HG03045 (cell line): ENCODE results near the gene FITM2.

Experiments used
- ATAC-seq: cut with Tn5 transposase; IDR thresholded peaks from one replicate; pipeline ENCODE4 v1.9.1; 2021; ENCODE audit warnings: mild to moderate bottlenecking, moderate library complexity; ENCODE audit not compliant: unreplicated experiment

Gene FITM2

GRCh38 chr20:44287272-44288097 is 23.5 kb downstream of the FITM2 start:
- ATAC-seq = no peak

DNA sequence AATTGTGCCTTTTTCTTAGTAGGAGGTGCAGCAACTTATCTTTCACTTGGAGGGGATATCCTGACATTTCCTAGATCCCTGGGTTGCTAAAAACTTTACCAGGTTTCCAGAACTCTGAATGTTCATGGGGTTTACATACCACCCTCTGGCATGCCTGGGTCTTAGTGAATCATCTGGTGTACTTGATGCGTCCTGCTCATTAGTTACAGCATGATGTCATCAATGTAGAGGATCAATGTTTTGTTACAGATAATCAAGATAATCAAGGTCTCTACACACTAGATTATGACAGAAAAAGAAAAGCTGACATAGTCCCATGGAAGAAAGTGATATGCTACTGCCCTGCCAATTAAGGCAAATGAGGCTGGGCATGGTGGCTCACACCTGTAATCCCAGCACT is 27.0 kb downstream of the FITM2 start:
- ATAC-seq = no peak

- no peak for ATAC-seq
Measured at GRCh38 chr20:44282192-44282591, 28.8 kb downstream of the FITM2 start.

DNA sequence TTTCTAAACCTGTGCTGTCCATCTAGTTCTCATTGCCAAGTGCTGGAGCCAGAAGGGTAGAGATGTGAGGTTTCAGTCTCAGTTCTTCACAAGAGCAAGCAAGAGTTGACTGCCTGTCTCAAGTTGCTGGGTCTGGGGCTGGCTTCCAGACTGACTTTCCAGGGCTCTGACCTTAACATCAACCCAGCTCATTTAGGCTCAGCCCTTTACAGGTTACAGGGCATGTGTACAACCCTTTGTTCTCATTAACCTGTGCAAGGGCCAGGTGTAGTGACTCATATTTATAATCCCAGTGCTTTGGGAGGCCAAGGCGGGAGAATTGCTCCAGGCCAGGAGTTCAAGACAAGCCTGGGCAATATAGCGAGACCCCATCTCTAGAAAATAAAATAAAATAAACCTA is 30.6 kb downstream of the FITM2 start:
- ATAC-seq = no peak

DNA sequence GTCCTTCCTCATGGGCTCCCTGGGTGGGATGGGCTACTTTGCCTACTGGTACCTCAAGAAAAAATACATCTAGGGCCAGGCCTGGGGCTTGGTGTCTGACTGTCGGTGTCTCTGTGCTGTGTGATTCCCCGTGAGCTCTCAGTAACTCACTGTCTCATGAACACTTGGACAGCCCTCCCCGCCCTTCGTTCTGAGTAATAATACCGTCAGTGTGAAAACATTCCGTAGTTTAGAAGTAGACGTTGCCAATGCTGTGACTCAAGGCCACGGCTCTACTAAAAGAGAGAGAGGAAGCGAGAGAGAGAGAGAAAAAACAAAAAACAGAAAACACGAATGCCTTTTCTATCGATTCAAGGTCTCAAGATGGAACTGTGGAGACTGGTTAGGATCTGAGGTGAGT is 31.8 kb downstream of the FITM2 start:
- ATAC-seq = no peak

DNA sequence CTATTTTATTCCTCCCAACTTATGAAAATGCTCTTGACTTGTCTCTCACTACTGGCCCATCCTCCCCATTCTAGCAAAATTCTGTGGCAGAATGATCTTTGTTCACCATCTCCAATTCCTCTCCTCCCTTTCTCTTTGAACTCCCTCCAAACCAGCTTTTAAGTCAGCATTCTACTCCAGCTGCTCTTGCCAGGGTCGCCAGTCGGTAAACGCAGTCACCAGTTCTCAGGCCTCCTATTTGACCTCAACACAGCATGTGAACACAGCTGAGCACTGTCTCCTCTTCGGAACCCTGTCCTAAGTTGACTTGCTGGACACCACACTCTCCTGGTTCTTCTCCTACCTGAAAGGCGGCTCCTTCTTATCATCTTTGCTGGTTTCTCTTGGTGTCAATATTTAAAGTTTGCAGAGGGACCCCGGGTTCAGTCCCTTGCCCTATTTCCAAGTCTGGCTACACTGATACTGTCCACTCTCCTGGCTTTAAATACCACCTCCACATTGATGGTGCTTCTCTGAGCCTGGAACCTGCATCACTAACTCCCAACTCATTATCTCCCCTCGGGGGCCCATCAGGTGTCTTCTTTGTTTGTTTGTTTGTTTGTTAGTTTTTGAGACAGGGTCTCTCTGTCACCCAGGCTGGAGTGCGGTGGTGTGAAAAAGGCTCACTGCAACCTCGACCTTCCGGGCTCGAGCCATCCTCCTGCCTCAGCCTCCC is 36.5 kb downstream of the FITM2 start:
- ATAC-seq = no peak

DNA sequence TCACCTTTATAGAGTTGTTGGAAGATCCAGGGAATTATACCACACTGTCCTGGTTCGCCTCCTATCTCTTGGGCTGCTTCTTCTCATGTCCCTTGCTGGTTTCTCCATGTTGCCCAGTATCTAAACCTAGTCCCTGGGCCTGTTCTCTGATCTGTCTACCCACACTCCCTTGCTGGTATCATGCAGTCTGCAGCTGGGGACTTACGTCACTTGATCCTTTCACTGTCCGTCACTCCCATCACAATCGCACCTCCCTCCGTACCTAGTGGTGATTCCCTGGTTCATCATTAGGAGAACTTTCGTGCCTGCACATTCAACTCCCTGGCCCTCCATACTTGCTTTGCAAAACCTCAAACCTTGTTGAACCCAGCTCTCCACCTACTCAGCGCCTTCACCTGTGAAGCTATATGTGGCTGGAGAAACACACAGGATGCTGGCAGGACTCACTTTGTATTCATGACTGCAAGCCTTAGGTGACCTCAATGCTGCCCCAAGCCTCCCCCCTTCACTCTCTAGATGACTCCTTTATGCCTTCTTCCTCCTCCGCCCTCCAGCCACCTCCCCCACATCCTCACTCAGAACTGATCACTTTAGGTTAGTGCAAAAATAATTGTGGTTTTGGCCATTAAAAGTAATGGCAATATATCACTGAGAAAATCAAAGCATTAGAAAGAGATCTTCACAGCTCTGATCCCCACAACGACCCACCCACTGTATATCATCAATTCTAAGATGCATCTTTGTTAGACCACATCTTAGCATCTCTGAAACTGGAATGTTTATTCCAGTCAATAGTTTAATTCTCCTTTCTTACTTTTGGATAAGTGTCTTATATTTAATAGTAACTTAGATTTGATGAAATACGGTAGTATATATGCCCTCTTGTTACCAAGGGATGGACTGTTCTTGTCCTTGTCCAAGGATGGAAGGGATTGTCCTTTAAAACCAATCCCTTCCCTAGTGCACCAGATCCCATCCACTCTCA is 37.5 kb downstream of the FITM2 start:
- ATAC-seq = no peak

DNA sequence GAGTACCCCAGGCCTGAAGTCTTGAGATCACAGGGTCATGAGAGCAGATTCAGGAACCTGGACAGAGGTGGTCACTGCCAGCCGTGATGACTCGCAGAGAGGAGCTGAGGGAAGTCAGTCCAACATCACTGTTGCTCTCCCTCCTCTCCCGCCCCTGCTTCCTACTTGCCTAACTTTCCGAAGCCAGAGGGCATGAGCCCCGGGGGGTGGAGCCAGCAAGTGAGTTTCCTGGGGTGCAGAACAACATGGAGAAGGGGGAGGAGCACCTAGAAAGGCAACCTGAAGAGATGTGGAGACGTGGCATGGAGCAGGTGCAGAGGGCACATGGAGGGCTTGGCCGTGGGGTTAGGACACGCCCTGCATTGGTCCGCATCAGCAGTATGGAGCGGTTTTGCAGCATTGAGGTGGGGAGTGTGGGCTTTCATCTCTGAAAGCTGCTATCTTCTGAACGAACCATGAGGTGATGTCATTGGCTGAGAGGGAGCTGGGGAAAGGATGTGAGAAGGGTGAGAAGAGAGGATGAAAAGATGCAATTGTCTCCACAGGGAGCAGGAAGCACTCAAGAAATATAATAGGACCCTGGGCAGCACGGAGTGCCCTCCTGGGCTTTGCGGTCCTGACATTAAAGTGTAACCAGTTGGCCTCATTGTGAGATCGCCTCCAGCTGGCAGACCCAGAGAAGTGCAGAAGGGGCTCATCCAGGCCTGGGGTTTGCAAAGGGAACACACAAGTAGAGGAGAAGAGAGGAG is 38.9 kb downstream of the FITM2 start:
- no peak for ATAC-seq

DNA sequence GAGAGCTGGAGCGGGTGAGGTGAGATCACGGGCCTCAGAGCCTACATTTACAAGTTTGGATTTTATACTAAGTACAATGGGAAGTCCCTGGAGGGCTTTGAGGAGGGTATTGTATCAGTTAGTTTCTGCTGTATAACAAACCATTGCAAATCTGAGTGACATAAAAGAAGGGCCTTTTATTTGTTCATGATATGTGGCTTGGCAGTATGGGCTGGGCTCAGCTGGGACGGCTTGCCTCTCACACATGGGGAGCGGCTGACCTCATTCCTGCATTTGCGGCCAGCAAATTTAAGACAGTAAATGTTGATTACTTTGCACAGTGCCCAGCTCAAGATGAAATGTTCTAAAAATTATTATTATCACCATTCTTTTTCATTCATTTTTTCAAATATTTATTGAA is 42.2 kb downstream of the FITM2 start:
- ATAC-seq = no peak

GRCh38 chr20:44264287-44264686 is 46.7 kb downstream of the FITM2 start:
- ATAC-seq = no peak

DNA sequence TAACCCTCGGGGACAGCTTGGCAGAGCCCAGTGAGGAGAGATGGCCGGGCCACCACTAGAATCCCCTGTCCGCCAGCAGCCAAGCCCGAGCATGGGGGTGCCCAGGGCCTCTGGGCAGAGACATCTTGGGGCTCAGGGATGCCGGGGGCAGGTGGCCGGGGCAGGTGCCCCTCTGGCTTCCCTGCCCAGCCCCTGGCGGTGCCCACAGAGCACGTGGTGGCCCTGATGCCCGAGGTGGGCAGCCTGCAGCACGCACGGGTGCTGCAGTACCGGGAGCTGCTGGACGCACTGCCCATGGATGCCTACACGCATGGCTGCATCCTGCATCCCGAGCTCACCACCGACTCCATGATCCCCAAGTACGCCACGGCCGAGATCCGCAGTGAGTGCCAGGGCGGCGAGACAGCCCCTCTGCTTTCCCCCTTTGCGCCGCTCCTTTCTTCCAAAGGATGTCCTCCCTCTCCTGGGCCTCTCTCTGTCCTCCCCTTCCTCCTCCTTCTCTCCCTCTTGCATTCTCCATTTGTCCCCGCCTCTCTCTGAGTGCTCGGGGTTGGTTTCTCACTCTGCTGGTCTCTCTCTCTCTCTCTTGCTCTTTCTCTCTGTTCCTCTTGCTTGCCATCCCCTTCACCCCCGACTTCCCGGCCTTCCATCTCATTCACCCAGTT is 52.6 kb downstream of the FITM2 start:
- ATAC-seq = no peak

DNA sequence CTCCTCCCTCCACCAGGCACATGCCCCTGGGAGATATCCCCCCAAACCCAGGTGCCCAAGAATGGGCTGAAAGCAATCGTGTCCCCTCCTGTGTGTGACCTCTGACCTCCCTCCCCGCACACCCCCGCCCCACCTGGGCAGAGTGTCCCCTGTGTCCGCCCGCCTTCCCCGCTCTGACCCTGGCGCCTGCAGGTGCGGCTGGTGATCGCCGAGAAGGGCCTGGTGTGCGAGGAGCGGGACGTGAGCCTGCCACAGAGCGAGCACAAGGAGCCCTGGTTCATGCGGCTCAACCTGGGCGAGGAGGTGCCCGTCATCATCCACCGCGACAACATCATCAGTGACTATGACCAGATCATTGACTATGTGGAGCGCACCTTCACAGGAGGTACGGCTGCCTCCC is 54.0 kb downstream of the FITM2 start:
- no peak for ATAC-seq

DNA sequence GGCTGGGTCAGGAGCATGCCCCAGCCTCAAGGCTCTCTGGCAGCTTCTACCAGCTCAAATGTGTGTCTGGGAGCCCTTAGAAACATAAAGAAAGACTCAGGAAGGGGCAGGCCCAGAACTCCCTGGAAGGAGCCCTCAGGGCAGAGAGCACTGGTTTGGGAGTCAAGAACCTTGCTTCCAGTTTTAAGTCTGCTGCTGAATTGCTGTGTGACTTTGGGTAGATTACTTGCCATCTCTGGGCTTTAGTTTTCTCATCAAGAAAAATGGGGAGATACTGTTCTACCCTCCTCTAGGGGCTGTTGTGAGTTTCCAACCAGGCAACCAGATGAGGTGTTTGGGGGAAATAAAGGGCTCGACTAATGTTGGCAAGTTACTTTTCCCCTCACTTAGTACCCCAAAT is 55.1 kb downstream of the FITM2 start:
- ATAC-seq = no peak

- ATAC-seq = no peak
Measured at GRCh38 chr20:44254073-44254472, 56.9 kb downstream of the FITM2 start.

DNA sequence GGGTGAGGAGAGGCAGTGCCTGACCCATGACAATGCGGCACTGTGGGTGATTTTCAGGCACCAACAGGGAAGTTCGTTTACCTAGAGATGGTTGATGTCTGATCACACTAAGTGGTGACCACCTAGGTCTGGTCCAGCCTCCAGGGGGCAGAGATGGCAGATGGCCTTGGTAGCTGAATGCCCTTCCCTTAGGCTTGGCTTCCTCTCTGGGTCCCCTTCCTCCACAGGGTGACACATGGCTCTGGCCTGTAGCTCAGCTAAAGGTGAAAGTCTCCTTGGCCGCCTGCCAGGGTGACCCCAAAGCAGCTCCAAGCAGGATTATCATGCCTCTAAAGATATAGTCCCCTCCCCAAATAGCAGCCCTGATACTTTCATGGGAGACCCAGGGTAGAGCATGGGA is 57.5 kb downstream of the FITM2 start:
- no peak for ATAC-seq
